HL-60 (cell line): ENCODE measurements around the gene TCF3.

ENCODE experiments used
- CTCF ChIP-seq: IDR thresholded peaks from one replicate; pipeline ENCODE4 v1.5.1; 2011; ENCODE audit warnings: low read length, control low read depth, inconsistent platforms; ENCODE audit not compliant: insufficient read depth
- GABPA ChIP-seq: IDR thresholded peaks from 2 replicates; pipeline ENCODE4 v1.6.1; 2012; ENCODE audit warnings: low read depth
- POLR2AphosphoS5 ChIP-seq: IDR thresholded peaks from 2 replicates; pipeline ENCODE4 v1.6.1; 2012; ENCODE audit warnings: low read depth
- TF ChIP-seq, protein P1 (sequence below): IDR thresholded peaks from 2 replicates; pipeline ENCODE4 v1.6.1; 2012; ENCODE audit warnings: low read depth; ENCODE audit not compliant: insufficient replicate concordance

DNA sequence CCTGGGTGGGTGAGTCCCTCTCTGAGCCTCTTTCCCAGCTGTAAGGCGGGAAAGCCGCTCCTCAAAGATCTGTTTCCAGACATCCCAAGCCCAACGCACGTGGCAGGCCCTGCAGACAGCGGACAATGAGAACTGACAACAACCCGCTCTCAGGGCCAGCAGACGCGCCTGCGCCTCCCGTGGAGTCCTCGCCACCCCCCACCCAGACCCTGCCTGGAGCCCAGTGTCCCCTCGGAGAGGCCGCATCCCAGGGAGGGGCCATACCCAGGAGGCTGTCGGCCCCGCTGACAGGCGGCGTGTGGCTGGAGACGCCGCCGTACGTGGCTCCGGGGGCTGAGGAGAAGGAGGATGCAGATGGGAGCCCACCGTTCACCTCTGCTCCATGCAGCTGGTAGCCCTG is 30.8 kb downstream of the TCF3 start:
- TF ChIP-seq CTCF (no peak), GABPA (no peak), POLR2AphosphoS5 (no peak)
- TF ChIP-seq, protein P1, sequence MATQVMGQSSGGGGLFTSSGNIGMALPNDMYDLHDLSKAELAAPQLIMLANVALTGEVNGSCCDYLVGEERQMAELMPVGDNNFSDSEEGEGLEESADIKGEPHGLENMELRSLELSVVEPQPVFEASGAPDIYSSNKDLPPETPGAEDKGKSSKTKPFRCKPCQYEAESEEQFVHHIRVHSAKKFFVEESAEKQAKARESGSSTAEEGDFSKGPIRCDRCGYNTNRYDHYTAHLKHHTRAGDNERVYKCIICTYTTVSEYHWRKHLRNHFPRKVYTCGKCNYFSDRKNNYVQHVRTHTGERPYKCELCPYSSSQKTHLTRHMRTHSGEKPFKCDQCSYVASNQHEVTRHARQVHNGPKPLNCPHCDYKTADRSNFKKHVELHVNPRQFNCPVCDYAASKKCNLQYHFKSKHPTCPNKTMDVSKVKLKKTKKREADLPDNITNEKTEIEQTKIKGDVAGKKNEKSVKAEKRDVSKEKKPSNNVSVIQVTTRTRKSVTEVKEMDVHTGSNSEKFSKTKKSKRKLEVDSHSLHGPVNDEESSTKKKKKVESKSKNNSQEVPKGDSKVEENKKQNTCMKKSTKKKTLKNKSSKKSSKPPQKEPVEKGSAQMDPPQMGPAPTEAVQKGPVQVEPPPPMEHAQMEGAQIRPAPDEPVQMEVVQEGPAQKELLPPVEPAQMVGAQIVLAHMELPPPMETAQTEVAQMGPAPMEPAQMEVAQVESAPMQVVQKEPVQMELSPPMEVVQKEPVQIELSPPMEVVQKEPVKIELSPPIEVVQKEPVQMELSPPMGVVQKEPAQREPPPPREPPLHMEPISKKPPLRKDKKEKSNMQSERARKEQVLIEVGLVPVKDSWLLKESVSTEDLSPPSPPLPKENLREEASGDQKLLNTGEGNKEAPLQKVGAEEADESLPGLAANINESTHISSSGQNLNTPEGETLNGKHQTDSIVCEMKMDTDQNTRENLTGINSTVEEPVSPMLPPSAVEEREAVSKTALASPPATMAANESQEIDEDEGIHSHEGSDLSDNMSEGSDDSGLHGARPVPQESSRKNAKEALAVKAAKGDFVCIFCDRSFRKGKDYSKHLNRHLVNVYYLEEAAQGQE: no peak
